ENCODE measurements around the gene CEP112.

CEP112 gene

GRCh38 chr17:66191593-66192377 lies at the start of gene CEP112:
CEP112 (minus strand) TSS chr17:66192133.
- DNase-seq (ENCODE audit: low read depth), result peak; percentile 78
- no peak for TF ChIP-seq CTCF (conservative IDR thresholded peaks at IDR 0.05; ENCODE audit: low read depth, low read length)
- peak within 1 kb of the TSS; percentile 72 for H3K4me3 ChIP-seq (ENCODE audit: low read depth, low read length)

DNA sequence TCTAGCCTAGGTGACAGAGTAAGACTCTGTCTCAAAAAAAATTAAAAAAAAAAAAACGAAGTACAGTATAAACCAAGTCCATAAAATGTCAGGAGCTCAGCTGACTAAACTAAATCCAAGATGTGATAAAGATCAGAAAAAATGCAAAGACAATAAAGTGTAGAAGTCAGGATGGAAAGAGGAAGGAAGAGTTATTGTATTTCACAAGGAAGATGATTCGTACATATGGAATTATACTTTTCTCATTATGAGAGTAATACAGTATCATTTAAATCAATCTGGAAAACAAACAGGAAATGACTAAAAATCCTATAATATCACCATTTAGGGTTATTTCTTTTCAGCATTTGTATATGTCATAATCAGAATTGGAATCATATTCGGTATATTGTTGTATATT lies 48.7 kb upstream of the CEP112 start:
- TF ChIP-seq CTCF (conservative IDR thresholded peaks at IDR 0.05; ENCODE audit: low read depth, low read length), result no peak
- H3K4me3 ChIP-seq (ENCODE audit: low read depth, low read length), result no peak overlapping the region
- no peak for DNase-seq (ENCODE audit: low read depth)

GRCh38 chr17:66240013-66240412 lies 48.1 kb upstream of the CEP112 start:
- no peak for DNase-seq (ENCODE audit: low read depth)
- TF ChIP-seq CTCF (conservative IDR thresholded peaks at IDR 0.05; ENCODE audit: low read depth, low read length), result no peak
- no peak overlapping the region for H3K4me3 ChIP-seq (ENCODE audit: low read depth, low read length)

DNA sequence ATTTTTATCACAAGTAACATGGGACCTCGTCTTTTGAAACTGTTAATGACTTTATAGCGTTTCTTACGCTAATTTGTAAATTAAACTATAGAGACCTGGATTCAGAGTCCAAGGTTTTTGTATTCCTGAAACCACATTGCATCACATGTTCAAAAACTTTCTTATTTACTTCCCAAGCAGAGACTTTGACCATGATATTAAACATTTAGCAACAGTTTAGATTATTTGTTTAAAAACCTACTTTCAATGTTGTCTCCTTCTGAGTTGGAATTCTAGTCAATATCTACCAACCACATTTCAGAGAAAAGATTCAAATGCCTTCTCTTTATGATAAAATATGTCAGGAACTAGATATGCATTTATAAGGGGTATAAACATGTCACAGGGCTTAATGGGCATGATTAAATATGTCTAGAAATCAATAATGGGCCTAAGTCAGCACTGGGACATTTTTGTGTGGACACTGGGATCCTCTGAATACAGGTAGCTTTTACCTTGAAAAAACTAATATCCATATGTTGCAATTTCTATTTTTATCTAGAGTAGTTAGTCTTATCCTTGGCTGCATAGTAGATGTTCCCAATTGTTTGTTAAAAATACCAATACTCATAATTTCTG lies 43.6 kb upstream of the CEP112 start:
- no peak for DNase-seq (ENCODE audit: low read depth)
- H3K4me3 ChIP-seq (ENCODE audit: low read depth, low read length), result no peak overlapping the region
- no peak for TF ChIP-seq CTCF (conservative IDR thresholded peaks at IDR 0.05; ENCODE audit: low read depth, low read length)

GRCh38 chr17:66234611-66235010 lies 42.7 kb upstream of the CEP112 start:
- H3K4me3 ChIP-seq (ENCODE audit: low read depth, low read length), result no peak overlapping the region
- no peak for DNase-seq (ENCODE audit: low read depth)
- no peak for TF ChIP-seq CTCF (conservative IDR thresholded peaks at IDR 0.05; ENCODE audit: low read depth, low read length)

DNA sequence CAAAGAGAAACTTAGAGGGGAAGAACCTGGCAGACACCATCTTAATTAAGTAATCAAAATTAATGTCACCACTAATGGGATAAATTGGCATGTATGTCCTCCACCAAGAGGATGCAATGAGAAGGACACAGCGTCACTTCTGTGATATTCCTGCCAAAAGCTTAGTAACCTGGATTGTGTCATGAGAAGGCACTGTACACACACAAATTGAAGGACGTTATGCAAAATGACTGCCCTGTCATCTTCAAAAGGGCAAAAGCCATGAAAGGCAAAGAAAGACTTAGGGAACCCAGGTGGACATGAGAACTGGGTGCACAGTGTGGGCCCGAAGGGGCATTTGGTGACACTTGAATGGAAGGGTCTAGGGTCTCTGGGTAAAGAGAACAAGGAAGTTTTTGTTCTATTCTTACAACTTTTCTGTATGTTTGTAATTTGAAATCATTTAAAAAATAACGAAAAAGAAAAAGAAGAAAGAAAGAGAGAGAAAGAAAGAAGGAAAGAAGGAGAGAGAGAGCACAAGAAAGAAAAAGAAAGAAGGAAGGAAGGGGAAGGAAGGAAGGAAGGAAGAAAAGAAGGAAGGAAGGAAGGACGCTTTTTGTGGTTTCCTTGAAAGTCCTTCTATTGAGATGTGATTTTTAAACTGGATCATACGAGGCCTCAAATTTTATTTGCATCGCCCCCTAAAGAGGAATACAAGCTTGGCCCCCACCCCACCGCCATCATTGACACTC lies 41.3 kb upstream of the CEP112 start:
- H3K4me3 ChIP-seq (ENCODE audit: low read depth, low read length), result no peak overlapping the region
- DNase-seq (ENCODE audit: low read depth), result no peak
- no peak for TF ChIP-seq CTCF (conservative IDR thresholded peaks at IDR 0.05; ENCODE audit: low read depth, low read length)
